Esophagus squamous epithelium (tissue), 5 donors: ENCODE data around the gene SDF2L1. TPM values are rescaled to one million over a fixed set of nuclear protein-coding genes. Genes with fewer than 3 reads are reported as not detected.

Experiments
- DNase-seq: peaks from one replicate; lab custom pipeline; 2025; lab: John Stamatoyannopoulos, UW
- H3K27ac ChIP-seq, 4 donors: fragments of 200-600 bp; sonication (generic); one replicate each; pipeline ENCODE4 v1.5.1; 2016 to 2019; ENCODE audit warnings: mild to moderate bottlenecking in 1 of 4
- H3K27me3 ChIP-seq, 4 donors: fragments of 200-600 bp; sonication (generic); 1 replicate in 3 of 4; 2 replicates in 1 of 4; pipeline versions ENCODE4 v1.5.1 to v1.6.0; 2017 to 2021; ENCODE audit warnings: antibody characterized with exemption in 1 of 4
- H3K36me3 ChIP-seq, 3 donors: fragments of 200-600 bp; sonication (generic); one replicate each; pipeline ENCODE4 v1.5.1; 2016 to 2019
- H3K4me1 ChIP-seq, 3 donors: fragments of 200-600 bp; sonication (generic); one replicate each; pipeline ENCODE4 v1.5.1; 2017 to 2019
- H3K4me3 ChIP-seq, 4 donors: fragments of 200-600 bp; sonication (generic); 1 replicate in 3 of 4; 2 replicates in 1 of 4; pipeline ENCODE4 v1.5.1; 2016 to 2019; ENCODE audit warnings: mild to moderate bottlenecking in 2 of 4, moderate library complexity in 1 of 4
- H3K9me3 ChIP-seq, 3 donors: fragments of 200-600 bp; sonication (generic); one replicate each; pipeline ENCODE4 v1.5.1; 2016 to 2019
- POLR2A ChIP-seq, 4 donors: fragments of 450-650 bp; IDR thresholded peaks; one replicate each; pipeline ENCODE4 v1.6.1; 2017; ENCODE audit warnings: antibody characterized with exemption in 4 of 4, mild to moderate bottlenecking in 4 of 4, moderate library complexity in 3 of 4
- WGBS, 2 donors: methylation state at CpG; one replicate each; pipeline ENCODE4 v1.1.5; 2018; 5-methylcytosine and 5-hydroxymethylcytosine counted together
- intact Hi-C: fragments of 100-400 bp; cut with DNase I; formaldehyde crosslinking; loops from one replicate; pipeline ENCODE4 v1.15.0; 2022
- total RNA-seq, 4 donors: library from RNA; depleted of rRNA; stranded (reverse); fragments of >200 nt; gene quantifications; one replicate each; pipeline ENCODE4 v1.1.0, GENCODE V29; 2016
- TF ChIP-seq, protein P1 (sequence below), 6 experiments: fragments of 450-650 bp in 4 of 6; fragments of 200-600 bp in 2 of 6; sonication (generic) in 2 of 6; IDR thresholded peaks; one replicate each; pipeline ENCODE4 v1.5.1; 2016 to 2019; ENCODE audit warnings: antibody characterized with exemption in 6 of 6, mild to moderate bottlenecking in 4 of 6, moderate library complexity in 4 of 6
- donor health status: DM: yes; HTN: yes; CAD: no.

The SDF2L1 gene
- total RNA-seq, 4 donors from 2014 or later, result 19.6 to 29.7 (median 24.6) TPM

DNA sequence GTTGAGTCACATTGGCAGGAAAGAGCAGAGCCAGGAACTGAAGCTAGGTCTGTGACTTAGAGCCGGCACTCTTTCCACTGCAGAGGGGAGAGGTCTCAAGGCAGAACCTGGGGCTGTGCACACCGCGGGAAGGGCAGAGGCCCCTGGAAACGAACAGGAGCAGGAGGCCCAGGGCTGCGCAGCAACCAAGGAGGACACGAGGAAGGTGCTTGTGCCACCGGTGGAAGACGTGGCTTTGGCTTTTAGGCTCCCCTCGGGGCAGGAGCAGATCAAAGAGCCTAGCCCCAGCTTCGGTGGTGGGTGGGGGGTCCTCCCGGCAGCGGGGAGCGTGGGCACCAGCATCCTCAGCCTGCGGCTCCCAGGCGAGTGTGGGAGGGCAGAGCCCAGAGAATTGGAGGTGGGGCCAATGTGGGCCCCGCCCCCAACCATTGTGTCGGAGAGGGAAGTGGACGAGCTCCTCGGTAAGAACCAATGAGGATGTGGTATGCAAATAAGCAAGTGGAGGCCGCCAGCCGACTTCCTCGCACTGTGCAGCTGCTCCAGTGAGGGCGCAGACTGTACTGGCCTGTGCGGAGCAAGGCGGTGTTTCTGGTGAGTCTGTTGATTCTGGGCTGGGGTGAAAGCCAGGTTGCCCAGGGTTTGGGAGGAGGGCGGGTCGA, 9.7 kb upstream of the SDF2L1 start, which contains the start of gene CCDC116:
CCDC116 (plus strand) TSS at position 524 of the 659 bp plus-strand sequence. CDS start 422 bp downstream, outside the sequence.
- Histone ChIP-seq H3K4me3 (no peak within 1 kb of the TSS), H3K9me3 (no peaks in the 10 kb centered on the region), H3K4me1 (peaks cover 17 to 28% (median 19%) of the 10 kb centered on the region in 3 donors), H3K27me3 (no peaks in the 10 kb centered on the region), H3K36me3 (peaks cover 0 to 12% (median 0%) of the 10 kb centered on the region in 3 donors), H3K27ac (no peak within 1 kb of the TSS)
- no peak for DNase-seq
- intact Hi-C loops, result no loop called here
- peak in 1 of 4 donors; percentile 14 for TF ChIP-seq POLR2A (IDR thresholded peaks at IDR 0.05)
- TF ChIP-seq, protein P1, sequence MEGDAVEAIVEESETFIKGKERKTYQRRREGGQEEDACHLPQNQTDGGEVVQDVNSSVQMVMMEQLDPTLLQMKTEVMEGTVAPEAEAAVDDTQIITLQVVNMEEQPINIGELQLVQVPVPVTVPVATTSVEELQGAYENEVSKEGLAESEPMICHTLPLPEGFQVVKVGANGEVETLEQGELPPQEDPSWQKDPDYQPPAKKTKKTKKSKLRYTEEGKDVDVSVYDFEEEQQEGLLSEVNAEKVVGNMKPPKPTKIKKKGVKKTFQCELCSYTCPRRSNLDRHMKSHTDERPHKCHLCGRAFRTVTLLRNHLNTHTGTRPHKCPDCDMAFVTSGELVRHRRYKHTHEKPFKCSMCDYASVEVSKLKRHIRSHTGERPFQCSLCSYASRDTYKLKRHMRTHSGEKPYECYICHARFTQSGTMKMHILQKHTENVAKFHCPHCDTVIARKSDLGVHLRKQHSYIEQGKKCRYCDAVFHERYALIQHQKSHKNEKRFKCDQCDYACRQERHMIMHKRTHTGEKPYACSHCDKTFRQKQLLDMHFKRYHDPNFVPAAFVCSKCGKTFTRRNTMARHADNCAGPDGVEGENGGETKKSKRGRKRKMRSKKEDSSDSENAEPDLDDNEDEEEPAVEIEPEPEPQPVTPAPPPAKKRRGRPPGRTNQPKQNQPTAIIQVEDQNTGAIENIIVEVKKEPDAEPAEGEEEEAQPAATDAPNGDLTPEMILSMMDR (IDR thresholded peaks at IDR 0.05), result no peak
- 82 to 88% methylated on average over 6 to 23 of the region's 27 CpGs for WGBS, 2 donors

DNA sequence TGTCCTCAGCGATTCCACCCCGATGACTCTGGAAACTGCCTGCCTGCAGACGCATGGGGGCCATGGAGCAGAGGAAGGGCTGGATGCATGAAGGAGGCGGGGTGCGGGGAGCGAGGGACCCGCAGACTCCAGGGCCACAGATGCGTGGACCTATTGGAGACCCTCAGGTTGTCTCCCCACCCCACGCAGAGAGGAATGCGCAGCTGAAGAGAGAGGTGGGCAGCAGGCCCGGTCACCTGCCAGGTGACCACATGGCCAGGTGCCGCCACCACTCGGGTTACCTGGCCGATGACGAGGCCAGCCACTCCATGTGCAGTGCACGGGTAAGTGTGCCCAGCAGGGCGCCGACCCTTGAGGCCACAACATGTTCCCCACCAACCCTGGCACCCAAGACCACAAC, 9.2 kb upstream of the SDF2L1 start:
- Histone ChIP-seq H3K4me3 (no peak overlapping the region), H3K27ac (no peak overlapping the region), H3K9me3 (no peaks in the 10 kb centered on the region), H3K27me3 (no peaks in the 10 kb centered on the region), H3K4me1 (peaks cover 16 to 22% (median 16%) of the 10 kb centered on the region in 3 donors), H3K36me3 (peaks cover 0 to 7% (median 0%) of the 10 kb centered on the region in 3 donors)
- TF ChIP-seq, protein P1 (IDR thresholded peaks at IDR 0.05), result no peak
- TF ChIP-seq POLR2A (IDR thresholded peaks at IDR 0.05), result no peak
- 94 to 96% methylated on average over 11 to 12 of the region's 18 CpGs for WGBS, 2 donors
- no peak for DNase-seq
- intact Hi-C loops, result no loop called here

DNA sequence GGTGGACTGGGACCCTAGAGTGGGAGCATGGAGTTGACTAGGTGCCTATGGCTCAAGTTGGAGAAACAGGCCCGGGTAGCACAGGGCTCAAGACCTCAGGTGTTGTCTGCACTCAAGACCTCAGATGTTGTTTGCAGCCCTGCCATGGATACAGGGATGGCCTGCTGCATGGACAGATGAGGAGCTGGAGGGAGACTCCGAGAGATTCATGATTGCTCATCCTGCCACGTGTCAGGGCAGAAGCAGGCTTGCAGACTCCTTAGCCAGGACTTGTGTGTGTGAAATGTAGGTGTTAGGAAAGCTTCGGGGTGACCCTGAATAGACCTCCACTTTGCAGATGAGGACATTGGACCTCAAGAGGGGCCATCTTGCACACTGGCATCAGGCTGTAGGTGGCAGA, 8.6 kb upstream of the SDF2L1 start:
- peaks cover 0 to 1% (median 0%) of the 10 kb centered on the region in 3 donors for H3K36me3 ChIP-seq
- peaks cover 11 to 17% (median 12%) of the 10 kb centered on the region in 3 donors for H3K4me1 ChIP-seq
- WGBS, 2 donors, result 47 to 54% methylated on average over 3 of the region's 4 CpGs
- H3K27me3 ChIP-seq, result no peaks in the 10 kb centered on the region
- no peak overlapping the region for H3K27ac ChIP-seq
- no peak overlapping the region for H3K4me3 ChIP-seq
- TF ChIP-seq, protein P1 (IDR thresholded peaks at IDR 0.05), result no peak
- no peak for TF ChIP-seq POLR2A (IDR thresholded peaks at IDR 0.05)
- no peak for DNase-seq
- intact Hi-C loops, result no loop called here
- H3K9me3 ChIP-seq, result no peaks in the 10 kb centered on the region

DNA sequence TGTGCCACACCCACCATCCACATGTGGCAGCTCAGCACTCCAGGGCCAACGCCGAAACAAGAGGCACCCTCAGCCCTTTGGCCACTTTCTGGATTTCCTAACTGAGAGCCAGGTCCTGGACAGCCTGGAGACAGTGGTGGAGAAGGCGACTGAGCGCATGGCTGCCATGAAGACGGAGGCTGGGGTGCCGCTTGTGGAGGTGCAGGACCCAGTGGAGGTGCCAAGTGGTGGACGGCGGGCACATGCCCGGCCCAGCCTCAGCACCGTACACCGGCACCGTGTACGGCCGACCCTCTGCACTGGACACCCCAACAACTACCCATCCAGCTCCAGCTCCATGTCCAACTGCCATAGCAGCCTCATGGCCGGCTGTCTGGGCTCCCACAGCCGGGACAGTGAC, 8.0 kb upstream of the SDF2L1 start:
- peaks cover 5 to 11% (median 6%) of the 10 kb centered on the region in 3 donors for H3K4me1 ChIP-seq
- H3K36me3 ChIP-seq, result no peaks in the 10 kb centered on the region
- H3K27ac ChIP-seq, result no peak overlapping the region
- WGBS, 2 donors, result no CpG with 5 or more reads among the region's 16 CpGs
- intact Hi-C loops, result no loop called here
- TF ChIP-seq POLR2A (IDR thresholded peaks at IDR 0.05), result no peak
- TF ChIP-seq, protein P1 (IDR thresholded peaks at IDR 0.05), result no peak
- H3K4me3 ChIP-seq, result no peak overlapping the region
- H3K9me3 ChIP-seq, result no peaks in the 10 kb centered on the region
- no peaks in the 10 kb centered on the region for H3K27me3 ChIP-seq
- no peak for DNase-seq

DNA sequence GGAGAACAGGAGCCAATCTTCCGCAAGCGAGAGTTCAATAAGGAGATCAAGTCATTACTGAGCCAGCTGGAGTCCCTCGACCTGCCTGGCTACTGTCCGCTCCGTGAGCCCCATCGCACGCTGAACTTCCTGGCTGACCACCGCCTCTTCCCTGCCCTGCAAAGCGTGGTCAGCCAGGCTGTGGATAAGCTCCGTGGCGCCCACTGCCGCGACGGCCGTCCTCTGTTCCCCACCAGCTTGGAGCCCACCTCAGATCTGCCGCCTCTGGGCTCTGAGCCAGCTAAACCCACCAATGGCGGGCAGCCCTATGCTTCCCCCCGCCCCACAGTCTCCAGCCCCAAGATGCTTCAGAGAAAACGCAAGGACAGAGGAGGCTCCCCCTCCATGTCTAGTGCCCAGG, 7.3 kb upstream of the SDF2L1 start:
- no peaks in the 10 kb centered on the region for H3K36me3 ChIP-seq
- TF ChIP-seq POLR2A (IDR thresholded peaks at IDR 0.05), result no peak
- TF ChIP-seq, protein P1 (IDR thresholded peaks at IDR 0.05), result no peak
- H3K4me1 ChIP-seq, result peaks cover 4 to 6% (median 4%) of the 10 kb centered on the region in 3 donors
- H3K27me3 ChIP-seq, result no peaks in the 10 kb centered on the region
- WGBS, 2 donors, result 60 to 94% methylated on average over 1 to 11 of the region's 19 CpGs
- DNase-seq, result no peak
- no peaks in the 10 kb centered on the region for H3K9me3 ChIP-seq
- no peak overlapping the region for H3K27ac ChIP-seq
- no peak overlapping the region for H3K4me3 ChIP-seq
- intact Hi-C loops, result no loop called here
